GM15510 (cell line): ENCODE measurements around the gene FUZ.

ENCODE experiments used
- POLR2A ChIP-seq: IDR thresholded peaks from 3 replicates; pipeline ENCODE4 v1.6.1; 2011; ENCODE audit warnings: borderline replicate concordance; ENCODE audit not compliant: insufficient read length; ENCODE audit errors: extremely low read depth

The FUZ gene

DNA sequence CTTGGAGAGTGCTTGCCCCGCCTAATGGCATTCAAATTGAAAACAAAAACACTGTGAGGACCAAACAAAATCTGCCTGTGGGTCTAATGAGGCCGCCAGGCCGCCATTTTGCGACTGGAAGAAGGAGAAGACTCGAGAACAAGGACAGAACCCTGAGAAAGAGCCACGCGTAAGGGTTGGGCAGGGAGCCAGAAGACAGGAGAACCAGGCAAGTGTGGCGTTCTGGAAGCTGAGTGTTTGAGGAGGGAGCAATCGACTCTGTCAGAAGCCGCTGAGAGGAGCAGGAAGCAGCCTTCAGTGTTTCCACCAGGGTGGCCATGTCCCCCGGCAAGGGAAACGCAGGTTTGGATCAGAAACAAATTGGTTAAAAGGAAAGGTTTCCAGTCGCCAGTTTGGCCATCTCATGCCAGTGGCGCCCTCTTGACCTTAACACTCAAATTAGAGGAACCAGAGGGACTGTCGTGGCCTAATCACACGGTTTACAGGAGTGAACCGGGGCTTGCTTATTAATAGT, 27.7 kb upstream of the FUZ start:
- TF ChIP-seq POLR2A = no peak

DNA sequence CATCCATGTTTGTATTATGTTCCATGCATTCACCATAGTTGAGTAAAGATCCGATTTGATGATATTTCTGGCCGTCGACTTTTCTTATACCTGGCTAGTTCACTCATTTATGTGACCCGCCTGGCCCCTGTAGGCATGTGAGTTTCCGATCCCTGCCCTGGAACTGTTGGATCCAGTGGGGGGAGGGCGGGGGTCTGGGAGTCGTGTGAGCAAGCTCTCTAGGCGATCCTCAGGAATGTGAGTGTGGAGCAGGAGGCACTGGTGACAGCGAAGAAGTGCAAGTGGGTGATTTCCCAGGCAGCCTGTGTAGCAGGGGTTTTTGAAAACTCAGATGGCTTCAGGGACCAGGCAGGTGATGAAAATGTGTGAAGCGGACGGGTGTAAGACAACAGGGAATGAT, 27.2 kb upstream of the FUZ start:
- TF ChIP-seq POLR2A = no peak

DNA sequence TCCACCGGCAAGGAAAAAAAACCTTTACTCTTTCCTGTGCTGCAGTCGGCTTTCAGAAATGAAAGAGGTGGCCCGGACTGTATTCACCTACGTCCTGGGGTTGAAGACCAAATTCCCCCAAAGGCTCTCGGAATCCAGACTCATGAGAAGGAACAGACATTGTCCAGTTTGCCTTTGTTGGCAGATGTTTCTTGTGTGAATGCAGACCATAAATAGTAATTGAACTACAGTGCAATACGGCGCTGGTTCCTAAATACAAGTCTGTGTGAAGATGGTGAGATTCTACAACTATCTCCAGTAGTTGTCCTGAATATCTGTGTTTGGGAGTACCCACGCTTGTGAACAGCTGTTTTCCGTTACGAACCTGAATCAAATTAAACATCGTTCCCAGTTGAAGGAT, 26.6 kb upstream of the FUZ start:
- TF ChIP-seq POLR2A = no peak

DNA sequence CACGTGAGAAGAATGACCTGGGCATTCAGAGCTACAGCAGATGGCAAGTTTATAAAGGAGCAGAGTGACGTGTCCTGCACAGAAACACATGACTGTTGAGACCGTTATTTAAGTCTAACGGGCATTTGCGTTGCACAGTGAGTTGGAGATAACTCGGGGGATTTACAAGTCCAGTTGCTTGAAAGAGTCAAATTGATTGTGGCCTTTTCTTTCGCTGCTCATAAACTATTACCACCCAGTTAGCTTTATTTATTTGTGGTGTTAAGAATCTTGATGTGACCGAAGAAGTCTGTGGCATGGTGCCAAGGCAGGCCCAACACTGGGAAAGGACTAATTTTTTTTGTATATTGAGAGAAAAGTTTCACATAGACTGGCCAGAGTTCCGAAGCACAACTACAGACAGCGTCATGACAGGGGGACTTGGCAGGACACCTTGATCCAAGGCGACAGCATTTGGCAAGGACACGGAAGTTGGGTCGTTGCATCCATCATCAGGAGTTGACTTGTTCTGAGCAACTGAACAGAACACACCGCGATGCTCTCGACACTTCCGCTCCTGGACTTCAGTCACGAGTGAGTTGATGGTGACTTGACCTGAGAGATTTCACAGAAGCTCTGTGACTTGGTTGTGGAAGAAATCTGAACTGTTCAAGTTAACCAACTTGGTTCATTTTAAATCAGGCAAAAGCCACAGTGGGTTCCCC, 25.9 kb upstream of the FUZ start:
- TF ChIP-seq POLR2A = no peak

DNA sequence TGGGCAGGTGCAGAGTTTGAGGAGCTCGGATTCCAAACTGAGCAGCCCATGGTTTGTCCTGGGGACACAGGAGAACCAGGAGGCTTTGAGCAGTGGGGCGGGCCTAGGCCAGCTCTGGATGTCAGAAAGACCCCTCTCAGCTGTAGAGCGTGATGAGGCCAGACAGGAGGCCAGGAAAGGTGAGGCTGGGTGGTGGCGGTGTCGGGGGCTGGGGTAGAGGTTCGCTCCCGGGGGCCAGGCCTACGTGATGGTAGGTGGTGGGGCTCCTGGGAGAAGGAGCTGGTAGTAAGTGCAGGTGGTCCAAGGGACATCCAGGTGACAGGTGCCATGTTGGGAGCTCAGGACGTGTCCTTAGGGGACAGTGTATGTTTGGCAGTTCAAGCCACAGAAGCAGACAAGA, 24.3 kb upstream of the FUZ start:
- TF ChIP-seq POLR2A = no peak

DNA sequence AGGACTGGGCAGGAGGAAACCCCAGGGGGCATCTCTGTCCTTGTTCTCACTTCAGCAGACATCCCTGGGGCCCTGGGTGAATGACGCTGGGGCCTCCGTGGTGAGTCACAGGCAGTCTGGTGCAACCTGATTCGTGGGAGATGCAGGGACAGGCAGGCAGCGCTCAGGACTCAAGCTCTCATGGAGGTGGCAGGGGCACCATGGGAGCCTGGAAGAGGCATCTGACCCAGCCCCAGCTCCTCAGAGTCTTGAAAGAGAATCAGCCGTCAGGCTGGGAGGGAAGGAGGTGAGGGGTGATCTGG, 23.9 kb upstream of the FUZ start:
- TF ChIP-seq POLR2A = no peak

DNA sequence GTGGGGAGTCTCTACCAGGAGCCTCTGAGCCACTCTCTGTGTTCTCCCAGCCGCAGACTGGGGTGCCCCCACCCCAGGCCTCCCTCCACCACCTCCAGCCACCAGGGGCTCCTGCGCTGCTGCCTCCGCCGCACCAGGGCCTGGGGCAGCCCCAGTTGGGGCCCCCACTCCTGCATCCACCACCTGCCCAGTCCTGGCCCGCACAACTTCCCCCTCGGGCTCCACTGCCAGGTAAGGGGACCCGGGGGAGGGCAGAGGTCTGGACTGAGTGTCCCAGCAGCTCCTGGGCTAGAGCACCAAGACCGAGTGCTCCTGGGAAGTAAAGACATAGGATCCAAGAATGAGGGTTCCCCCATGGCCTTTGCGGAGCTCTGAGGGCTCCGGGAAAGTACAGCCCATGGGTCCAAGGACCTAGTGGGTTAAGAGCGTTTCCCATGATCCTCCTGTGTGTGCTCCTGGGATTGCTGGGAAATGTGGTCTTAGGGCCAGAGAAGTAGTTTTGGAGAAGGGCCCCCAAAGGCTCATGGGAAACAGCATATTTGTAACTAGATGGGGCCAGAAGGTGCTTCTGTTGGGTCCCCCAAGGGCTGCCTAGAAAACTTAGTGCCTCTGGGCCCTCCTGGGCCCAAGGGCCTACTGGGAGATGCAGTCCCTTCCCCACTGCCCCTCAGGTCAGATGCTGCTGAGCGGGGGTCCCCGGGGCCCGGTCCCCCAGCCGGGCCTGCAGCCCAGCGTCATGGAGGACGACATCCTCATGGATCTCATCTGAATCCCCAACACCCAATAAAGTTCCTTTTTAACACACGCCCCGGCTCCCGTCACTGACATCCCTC, 23.3 kb upstream of the FUZ start:
- TF ChIP-seq POLR2A = no peak

DNA sequence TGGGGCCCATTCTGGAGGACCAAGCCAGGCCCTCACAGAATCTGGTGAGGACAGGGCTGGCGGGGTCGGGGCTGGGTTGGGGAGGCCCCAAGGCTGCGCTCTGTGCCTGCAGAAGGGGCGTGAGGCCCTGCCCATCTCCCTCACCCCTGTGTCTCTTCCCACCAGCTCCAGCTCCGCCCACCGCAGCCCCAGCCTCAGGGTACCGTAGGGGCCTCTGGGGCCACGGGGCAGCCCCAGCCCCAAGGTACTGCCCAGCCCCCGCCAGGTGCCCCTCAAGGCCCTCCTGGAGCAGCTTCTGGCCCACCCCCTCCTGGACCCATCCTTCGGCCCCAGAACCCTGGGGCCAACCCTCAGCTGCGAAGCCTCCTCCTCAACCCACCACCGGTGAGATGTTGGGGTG, 22.5 kb upstream of the FUZ start:
- no peak for TF ChIP-seq POLR2A

DNA sequence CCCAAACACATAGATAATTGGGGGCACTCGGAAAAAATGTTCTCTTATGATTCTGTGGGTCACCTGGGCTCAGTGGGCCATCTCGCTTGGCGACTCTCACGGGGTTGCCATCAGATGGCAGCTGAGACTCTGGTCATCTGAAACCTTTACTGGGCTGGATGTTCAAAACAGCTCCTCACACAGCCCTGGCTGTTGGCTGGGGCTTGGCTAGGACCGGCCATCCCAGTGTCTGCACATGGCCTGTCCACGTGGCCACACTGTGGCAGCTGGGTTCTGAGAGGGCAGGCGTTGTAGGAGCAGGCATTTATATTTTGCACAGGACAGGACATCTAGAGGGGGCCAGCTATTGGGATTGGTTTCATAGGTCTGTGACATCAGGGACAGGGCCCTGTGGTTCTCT, 20.5 kb upstream of the FUZ start:
- TF ChIP-seq POLR2A = no peak

DNA sequence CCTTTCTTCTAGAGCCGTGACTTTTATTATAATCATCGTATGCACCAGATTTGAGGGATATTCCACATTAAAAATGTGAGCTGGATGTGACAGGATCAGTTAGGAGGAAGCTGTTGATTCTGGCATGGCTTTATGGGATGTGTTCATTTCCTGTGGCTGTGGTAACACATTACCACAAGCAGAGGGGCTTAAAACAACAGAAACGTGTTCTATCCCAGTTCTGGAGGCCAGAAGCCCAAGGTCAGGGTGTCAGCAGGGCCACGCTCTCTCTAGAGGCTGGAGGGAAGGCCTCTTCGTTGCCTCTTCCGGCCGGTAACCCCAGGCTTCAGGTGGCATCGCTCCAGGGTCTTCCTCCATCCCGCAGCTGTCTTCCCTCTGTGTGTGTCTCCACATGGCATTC, 19.5 kb upstream of the FUZ start:
- TF ChIP-seq POLR2A = no peak

DNA sequence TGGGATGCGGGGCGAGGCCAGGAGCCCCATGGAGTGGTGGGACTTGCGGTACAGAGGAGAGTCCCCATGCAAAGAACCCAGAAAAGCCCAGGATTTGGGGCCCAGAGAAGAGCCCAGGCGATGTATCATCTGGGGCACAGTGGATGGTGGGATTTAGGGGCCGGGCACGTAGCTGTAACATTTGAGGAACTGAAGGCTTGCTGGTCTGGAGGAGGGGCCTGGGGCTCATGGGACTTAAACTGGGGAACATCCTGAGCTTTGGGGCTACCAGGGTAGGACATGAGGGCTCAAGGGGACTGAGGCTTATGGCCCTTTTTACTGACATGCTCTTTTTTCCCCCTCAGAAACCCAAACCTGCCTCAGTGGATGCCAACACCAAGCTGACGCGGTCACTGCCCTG, 18.5 kb upstream of the FUZ start:
- TF ChIP-seq POLR2A = no peak

DNA sequence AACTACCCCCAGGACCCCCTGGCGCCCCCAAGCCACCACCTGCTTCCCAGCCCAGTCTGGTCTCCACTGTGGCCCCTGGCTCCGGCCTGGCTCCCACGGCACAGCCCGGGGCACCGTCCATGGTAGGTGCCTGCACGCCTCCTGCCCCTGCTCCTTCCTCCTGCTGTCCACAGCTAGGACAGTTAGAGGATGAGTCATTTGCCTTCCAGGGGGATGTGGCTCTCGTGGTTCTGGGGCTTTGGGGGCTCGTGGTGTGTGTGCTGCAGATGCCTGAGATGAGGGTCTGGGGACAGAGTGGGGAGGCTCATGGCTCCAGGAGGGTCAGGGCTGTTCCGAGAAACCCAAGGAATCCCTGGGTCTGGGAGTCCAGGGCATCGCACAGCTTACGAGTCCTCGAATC, 17.7 kb upstream of the FUZ start:
- TF ChIP-seq POLR2A = no peak

DNA sequence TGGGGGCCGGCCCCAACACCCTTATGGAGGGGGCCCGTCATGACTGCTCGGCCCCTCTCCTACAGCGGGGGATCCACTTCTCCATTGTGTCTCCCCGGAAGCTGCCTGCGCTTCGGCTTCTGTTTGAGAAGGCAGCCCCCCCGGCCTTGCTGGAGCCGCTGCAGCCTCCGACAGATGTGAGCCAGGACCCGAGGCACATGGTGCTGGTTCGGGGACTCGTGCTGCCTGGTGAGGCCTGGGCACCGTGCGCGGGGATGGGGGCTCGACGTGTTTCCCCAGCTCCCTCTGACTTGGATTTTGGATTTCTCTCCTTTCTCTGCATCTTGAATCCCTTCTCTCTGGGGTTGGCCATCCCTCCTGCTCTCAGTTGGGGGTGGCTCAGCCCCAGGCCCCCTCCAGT, 16.6 kb upstream of the FUZ start:
- no peak for TF ChIP-seq POLR2A

DNA sequence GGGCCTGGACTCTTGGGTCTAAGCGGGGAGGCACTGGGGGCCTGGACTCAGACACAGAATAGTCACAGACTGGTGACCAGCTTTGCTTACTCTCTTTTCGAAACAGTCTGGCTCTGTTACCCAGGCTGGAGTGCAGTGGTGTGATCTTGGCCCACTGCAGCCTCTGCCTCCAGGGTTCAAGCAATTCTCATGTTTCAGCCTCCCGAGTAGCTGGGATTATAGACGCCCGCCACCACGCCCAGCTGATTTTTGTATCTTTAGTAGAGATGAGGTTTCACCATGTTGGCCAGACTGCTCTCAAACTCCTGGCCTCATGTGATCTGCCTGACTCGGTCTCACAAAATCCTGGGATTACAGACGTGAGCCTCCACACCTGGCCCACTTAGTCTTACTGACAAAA, 16.1 kb upstream of the FUZ start:
- no peak for TF ChIP-seq POLR2A

DNA sequence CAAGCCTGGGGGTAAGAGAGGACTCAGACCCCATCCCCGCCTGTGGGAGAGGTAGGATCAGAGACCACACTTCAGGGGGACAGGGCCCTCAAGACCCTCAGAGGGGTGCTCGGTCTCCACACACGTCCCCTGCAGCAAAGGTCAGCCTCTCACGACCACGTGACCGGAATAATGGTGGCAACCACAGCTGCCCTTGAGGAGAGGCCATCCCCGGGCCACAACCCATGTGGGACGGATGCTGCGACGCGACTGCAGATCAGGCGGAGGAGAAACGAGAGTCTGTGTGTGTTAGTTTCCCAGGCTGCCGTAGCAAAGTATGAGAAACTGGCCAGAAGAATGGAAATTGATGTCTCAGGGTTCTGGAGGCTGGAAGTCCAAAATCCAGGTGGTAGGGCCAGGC, 13.9 kb upstream of the FUZ start:
- TF ChIP-seq POLR2A = no peak

DNA sequence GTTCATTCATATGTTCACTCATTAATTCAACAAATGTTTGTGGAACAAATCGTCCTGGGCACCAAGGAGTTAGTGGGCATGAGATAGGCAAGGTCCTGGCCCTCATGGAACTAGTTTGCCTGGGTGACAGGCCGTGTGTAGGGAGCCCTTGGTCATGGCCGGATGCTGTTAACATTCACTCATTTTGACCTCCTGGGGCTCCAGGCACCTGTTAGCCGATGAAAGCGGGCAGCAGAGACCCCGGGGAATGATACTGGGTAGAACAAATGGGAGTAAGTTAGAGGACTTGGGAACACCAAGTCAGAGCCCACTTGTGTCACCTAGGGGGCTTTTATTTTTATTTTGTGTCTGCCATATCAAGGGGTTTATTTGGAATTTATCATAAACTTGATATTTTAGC, 11.6 kb upstream of the FUZ start:
- no peak for TF ChIP-seq POLR2A
